Fibroblast of peridontal ligament (primary cell): ENCODE data around the gene GNA14.
A peak's percentile ranks its signal among the peaks of the same experiment; 100 is the strongest.
"Not testable (repeated sequence)": the region's sequence is repeated elsewhere in the genome, so short reads cannot be mapped to it uniquely, and the experiment has no call there.

Source experiments
- DNase-seq: peaks from one replicate; pipeline ENCODE4 v3.0.0-alpha.2; 2010; ENCODE audit errors: extremely low read depth

The GNA14 gene

GRCh38 chr9:77489405-77490163 is 158.5 kb downstream of the GNA14 start:
- not testable (repeated sequence) for DNase-seq

- peak; percentile 55 for DNase-seq
These were observed 159.5 kb downstream of the GNA14 start for GRCh38 chr9:77488439-77489126.

- no peak for DNase-seq
These were observed 161.2 kb downstream of the GNA14 start for GRCh38 chr9:77486968-77487367.

GRCh38 chr9:77486463-77486862 is 161.7 kb downstream of the GNA14 start:
- no peak for DNase-seq

GRCh38 chr9:77475641-77476473 is 172.3 kb downstream of the GNA14 start:
- peak; percentile 55 for DNase-seq

GRCh38 chr9:77474936-77475335 is 173.2 kb downstream of the GNA14 start:
- DNase-seq: no peak

GRCh38 chr9:77472646-77473045 is 175.5 kb downstream of the GNA14 start:
- no peak for DNase-seq

GRCh38 chr9:77471572-77471971 is 176.6 kb downstream of the GNA14 start:
- no peak for DNase-seq

GRCh38 chr9:77469515-77470231 is 178.4 kb downstream of the GNA14 start:
- DNase-seq: peak; percentile 57

GRCh38 chr9:77464661-77465060 is 183.5 kb downstream of the GNA14 start:
- peak; percentile 62 for DNase-seq

- no peak for DNase-seq
These were observed 185.0 kb downstream of the GNA14 start for GRCh38 chr9:77463151-77463550.

- no peak for DNase-seq
These were observed 186.1 kb downstream of the GNA14 start for GRCh38 chr9:77462066-77462465.

GRCh38 chr9:77460938-77461337 is 187.2 kb downstream of the GNA14 start:
- DNase-seq: no peak

- peak; percentile 68 for DNase-seq
These were observed 190.1 kb downstream of the GNA14 start for GRCh38 chr9:77457916-77458592.

- DNase-seq: peak; percentile 91
These were observed 191.2 kb downstream of the GNA14 start for GRCh38 chr9:77456829-77457437.

GRCh38 chr9:77455312-77455927 is 192.7 kb downstream of the GNA14 start:
- no peak for DNase-seq

- DNase-seq: peak; percentile 89
These were observed 193.5 kb downstream of the GNA14 start for GRCh38 chr9:77454663-77455062.

GRCh38 chr9:77453825-77454647 is 194.1 kb downstream of the GNA14 start:
- no peak for DNase-seq

- DNase-seq: no peak
These were observed 196.6 kb downstream of the GNA14 start for GRCh38 chr9:77451507-77451906.
